HepG2 (cell line): ENCODE results near the gene KCNK5. TPM values are rescaled to one million over a fixed set of nuclear protein-coding genes. Genes with fewer than 3 reads are reported as not detected.

Experiments
- ATAC-seq: fragments of 200-7000 bp; cut with Tn5 transposase; 3 replicates; pipeline ENCODE4 v1.9.1; 2020; ENCODE audit warnings: mild to moderate bottlenecking, moderate library complexity
- BruUV-seq: library from RNA; stranded (reverse); fragments of 400-500 nt; replicated peaks from 2 replicates; lab custom pipeline; 2021; lab: Mats Ljungman, UMichigan
- CTCF ChIA-PET: fragments of 300-600 bp; formaldehyde crosslinking; extraction: SDS; loops from one replicate; lab custom pipeline; 2021; ENCODE audit warnings: low total read pairs, inconsistent platforms, low intra/inter-chr PET ratio; lab: Yijun Ruan, JAX
- POLR2A ChIA-PET: fragments of 350-600 bp; sonication (Branson Sonifier 250); formaldehyde crosslinking; loops from one replicate; lab custom pipeline; 2020; ENCODE audit warnings: antibody characterized with exemption, inconsistent platforms; lab: Yijun Ruan, JAX
- DNase-seq: peaks from one replicate; pipeline ENCODE4 v3.0.0-alpha.2; 2015; ENCODE audit warnings: low spot score
- FAIRE-seq: peaks from 3 replicates; lab custom pipeline; 2011; peaks lifted over from hg19 to GRCh38; lab: Jason Lieb, UNC
- H2AFZ ChIP-seq: one replicate; pipeline ENCODE4 v1.6.1; 2011; ENCODE audit warnings: low read length, inconsistent platforms
- H3K27ac ChIP-seq: fragments of 300-600 bp; 3 replicates; pipeline ENCODE4 v1.8.0; 2011; ENCODE audit warnings: mixed run types, mild to moderate bottlenecking, mixed read lengths, low read length, inconsistent platforms; ENCODE audit not compliant: insufficient read depth; ENCODE audit errors: extremely low read length
- H3K27me3 ChIP-seq, 2 experiments: fragments of 200-600 bp in 1 of 2; 2 replicates in 1 of 2; 3 replicates in 1 of 2; pipeline versions ENCODE4 v1.6.0 to v1.8.0; 2011; ENCODE audit warnings: low read length in 2 of 2, mild to moderate bottlenecking in 2 of 2, moderate library complexity in 2 of 2, inconsistent platforms in 1 of 2; ENCODE audit not compliant: insufficient read depth in 2 of 2, control insufficient read depth in 1 of 2
- H3K36me3 ChIP-seq, 2 experiments: fragments of 200-600 bp in 1 of 2; replicated peaks in 1 of 2; 2 replicates in 1 of 2; 3 replicates in 1 of 2; pipeline versions ENCODE4 v1.5.1 to v1.8.0; 2011; ENCODE audit warnings: low read length in 2 of 2, inconsistent platforms in 1 of 2; ENCODE audit not compliant: insufficient read depth in 2 of 2, control insufficient read depth in 1 of 2
- H3K4me1 ChIP-seq: 2 replicates; pipeline ENCODE4 v1.5.1; 2012; ENCODE audit warnings: low read length, inconsistent platforms; ENCODE audit not compliant: insufficient read depth
- H3K4me2 ChIP-seq: 2 replicates; pipeline ENCODE4 v1.6.0; 2011; ENCODE audit warnings: low read depth, low read length, inconsistent platforms
- H3K4me3 ChIP-seq, 3 experiments: fragments of 200-600 bp in 1 of 3; sonication (generic), shearing (Covaris generic) in 1 of 3; replicated peaks in 1 of 3; 2 replicates each; pipeline ENCODE4 v1.5.1; 2011 to 2016; ENCODE audit warnings: low read length in 3 of 3, inconsistent platforms in 2 of 3, low read depth in 2 of 3, mild to moderate bottlenecking in 2 of 3, control low read depth in 1 of 3, mixed read lengths in 1 of 3; ENCODE audit not compliant: insufficient read depth in 1 of 3
- H3K79me2 ChIP-seq: one replicate; pipeline ENCODE4 v1.6.1; 2011; ENCODE audit warnings: low read length, inconsistent platforms; ENCODE audit not compliant: insufficient read depth
- H3K9ac ChIP-seq: 2 replicates; pipeline ENCODE4 v1.6.0; 2011; ENCODE audit warnings: mild to moderate bottlenecking, low read depth, low read length, inconsistent platforms; ENCODE audit not compliant: insufficient read depth
- H3K9me3 ChIP-seq: 2 replicates; pipeline ENCODE4 v1.5.1; 2012; ENCODE audit warnings: mild to moderate bottlenecking, low read length
- H4K20me1 ChIP-seq: 2 replicates; pipeline ENCODE4 v1.6.0; 2011; ENCODE audit warnings: inconsistent platforms, mild to moderate bottlenecking, low read length, moderate library complexity; ENCODE audit not compliant: insufficient read depth
- CEBPG ChIP-seq: IDR thresholded peaks from 2 replicates; pipeline ENCODE4 v1.6.1; 2016
- POGK ChIP-seq: sonication (generic); formaldehyde crosslinking; conservative IDR thresholded peaks from 2 replicates; pipeline ENCODE4 v1.8.0; 2022; ENCODE audit warnings: mild to moderate bottlenecking, moderate library complexity, missing genetic modification reagents
- PRDM10 ChIP-seq: sonication (generic); formaldehyde crosslinking; IDR thresholded peaks from 2 replicates; pipeline ENCODE4 v1.4.0; 2020; ENCODE audit warnings: low read depth, missing genetic modification reagents
- SIX4 ChIP-seq: sonication (generic); formaldehyde crosslinking; IDR thresholded peaks from 2 replicates; pipeline ENCODE4 v1.4.0; 2020; ENCODE audit warnings: missing genetic modification reagents
- ZNF17 ChIP-seq: sonication (generic); formaldehyde crosslinking; IDR thresholded peaks from 2 replicates; pipeline ENCODE4 v1.5.0; 2020; ENCODE audit warnings: mild to moderate bottlenecking, missing genetic modification reagents
- ZNF766 ChIP-seq: sonication (generic); formaldehyde crosslinking; IDR thresholded peaks from 2 replicates; pipeline ENCODE4 v1.5.0; 2020; ENCODE audit warnings: missing genetic modification reagents, borderline replicate concordance
- ZNF839 ChIP-seq: sonication (generic); formaldehyde crosslinking; IDR thresholded peaks from 2 replicates; pipeline ENCODE4 v1.4.0; 2020; ENCODE audit warnings: missing genetic modification reagents, mild to moderate bottlenecking, borderline replicate concordance
- WGBS: methylation state at CpG from one replicate; pipeline ENCODE4 v1.1.6; 2017; ENCODE audit warnings: low lambda C conversion rate; 5-methylcytosine and 5-hydroxymethylcytosine counted together
- in situ Hi-C: cut with HindIII; loops from 2 replicates; pipeline ENCODE4 v1.10.0; 2017; ENCODE audit warnings: low pct_unique_long_range_greater_than_20kb; ENCODE audit not compliant: extremely low pct_ligation_motif_present
- intact Hi-C: fragments of 100-400 bp; cut with micrococcal nuclease; formaldehyde crosslinking; loops from one replicate; pipeline ENCODE4 v1.10.0; 2022; ENCODE audit not compliant: unreplicated experiment
- polyA plus RNA-seq, 8 experiments: library from polyadenylated mRNA; depleted of rRNA in 3 of 8; stranded (reverse) in 7 of 8; unstranded in 1 of 8; fragments of >200 nt; fragmentation: Illumina TruSeq in 4 of 8; extraction: Trizol in 4 of 8; gene quantifications; 2 replicates each; pipeline versions ENCODE4 v1.2.1 to v1.2.3, GENCODE V29; 2011 to 2016; ENCODE audit warnings: low read depth in 4 of 8, missing spikeins in 1 of 8, mixed read lengths in 1 of 8; ENCODE audit not compliant: insufficient read depth in 1 of 8
- total RNA-seq, 5 experiments: library from RNA; depleted of rRNA; stranded (reverse); fragments of >200 nt; fragmentation: Illumina TruSeq; extraction: Trizol; gene quantifications; 2 replicates each; pipeline ENCODE4 v1.2.3, GENCODE V29; 2016; ENCODE audit warnings: low read depth in 1 of 5

Gene KCNK5
- total and polyA plus RNA-seq, 2 of the 13 experiments (the other 11 are each of a cell fraction or from before 2014, with no cell fraction given), result 0.04 TPM; not detected in 1

GRCh38 chr6:39184906-39185580 lies 44.2 kb downstream of the KCNK5 start (continued):
- TF ChIP-seq PRDM10 (no peak), CEBPG (CRISPR knock-in tag) (peak; percentile 59)
- TF ChIP-seq, all 625 proteins: peak for 2

- Histone ChIP-seq H3K79me2 (no peaks in the 10 kb centered on the region), H3K27me3 (no peaks in the 10 kb centered on the region; a peak in 1 of 5 replicates), H3K36me3 (no peaks in the 10 kb centered on the region), H3K4me3 (no peak overlapping the region), H3K4me1 (no peaks in the 10 kb centered on the region), H3K9ac (no peak overlapping the region), H3K27ac (no peak overlapping the region), H3K9me3 (peaks cover 6% of the 10 kb centered on the region), H2AFZ (no peak overlapping the region), H3K4me2 (no peak overlapping the region), H4K20me1 (no peaks in the 10 kb centered on the region)
- 13% methylated on average over 3 of the region's 3 CpGs for WGBS
- no peak for TF ChIP-seq ZNF766 (CRISPR knock-in tag)
- no peak for TF ChIP-seq POGK (CRISPR knock-in tag)
- no peak for TF ChIP-seq SIX4
- TF ChIP-seq ZNF17, result no peak
- TF ChIP-seq ZNF839 (CRISPR knock-in tag), result no peak
- in situ Hi-C loops, result no loop called here
- DNase-seq, result no peak
- no TSS peak for BruUV-seq
- intact Hi-C loops, result no loop called here
- ATAC-seq, result no peak
- no peak for FAIRE-seq
- CTCF ChIA-PET, result no interaction called here
- POLR2A ChIA-PET, result no interaction called here
These were observed 46.7 kb downstream of the KCNK5 start for GRCh38 chr6:39182604-39183003.
